Neural crest cell (in vitro differentiated cells): Measurements from ENCODE around the gene PTGER1. TPM values are rescaled to one million over a fixed set of nuclear protein-coding genes. Genes with fewer than 3 reads are reported as not detected.

Experiments
- DNase-seq: peaks from one replicate; pipeline ENCODE4 v3.0.0; 2021; ENCODE audit warnings: low read depth, mixed read lengths, low spot score
- H3K27ac Mint-ChIP-seq: one replicate; pipeline ENCODE4 v1.8.0; 2021; ENCODE audit warnings: mild to moderate bottlenecking, mixed read lengths; ENCODE audit not compliant: unreplicated experiment
- H3K27me3 Mint-ChIP-seq: 2 replicates; pipeline ENCODE4 v1.8.0; 2021; ENCODE audit warnings: low read depth, mild to moderate bottlenecking, mixed read lengths
- H3K36me3 Mint-ChIP-seq: 2 replicates; pipeline ENCODE4 v1.8.0; 2021; ENCODE audit warnings: low read depth, mild to moderate bottlenecking, mixed read lengths
- H3K4me1 Mint-ChIP-seq: 2 replicates; pipeline ENCODE4 v1.8.0; 2021; ENCODE audit warnings: mixed read lengths
- H3K4me3 Mint-ChIP-seq: one replicate; pipeline ENCODE4 v1.8.0; 2021; ENCODE audit warnings: mild to moderate bottlenecking, mixed read lengths
- H3K9me3 Mint-ChIP-seq: 2 replicates; pipeline ENCODE4 v1.8.0; 2021; ENCODE audit warnings: mixed read lengths
- CTCF ChIP-seq: fragments of 200-600 bp; sonication (generic); conservative IDR thresholded peaks from 2 replicates; pipeline ENCODE4 v1.5.0; 2021; ENCODE audit warnings: antibody characterized with exemption, mild to moderate bottlenecking
- total RNA-seq: library from RNA; stranded (reverse); gene quantifications from 2 replicates; pipeline ENCODE4 v1.2.1, GENCODE V29; 2021

Gene PTGER1
- total RNA-seq, 1 donor from 2014 or later: 0.40 TPM

GRCh38 chr19:14479309-14479974 is 4.3 kb upstream of the PTGER1 start:
- TF ChIP-seq CTCF: no peak
- DNase-seq: no peak
- Mint-ChIP-seq H3K4me1 (peaks cover 15% of the 10 kb centered on the region), H3K27ac (no peak overlapping the region), H3K36me3 (peaks cover 2% of the 10 kb centered on the region), H3K27me3 (peaks cover 5% of the 10 kb centered on the region), H3K9me3 (no peaks in the 10 kb centered on the region), H3K4me3 (no peak overlapping the region)

- no peaks in the 10 kb centered on the region for H3K9me3 Mint-ChIP-seq
- H3K4me3 Mint-ChIP-seq: no peak overlapping the region
- H3K27me3 Mint-ChIP-seq: peaks cover 6% of the 10 kb centered on the region
- H3K27ac Mint-ChIP-seq: no peak overlapping the region
- no peak for DNase-seq
- no peak for TF ChIP-seq CTCF
- peaks cover 2% of the 10 kb centered on the region for H3K36me3 Mint-ChIP-seq
- H3K4me1 Mint-ChIP-seq: peaks cover 16% of the 10 kb centered on the region
Measured at GRCh38 chr19:14478113-14478545, 3.0 kb upstream of the PTGER1 start.

- no peaks in the 10 kb centered on the region for H3K9me3 Mint-ChIP-seq
- H3K4me3 Mint-ChIP-seq: no peak overlapping the region
- H3K27ac Mint-ChIP-seq: peak overlapping the region; percentile 57
- H3K36me3 Mint-ChIP-seq: peaks cover 2% of the 10 kb centered on the region
- no peak for TF ChIP-seq CTCF
- H3K4me1 Mint-ChIP-seq: peaks cover 16% of the 10 kb centered on the region
- H3K27me3 Mint-ChIP-seq: peaks cover 9% of the 10 kb centered on the region
- no peak for DNase-seq
Measured at GRCh38 chr19:14477418-14478112, 2.4 kb upstream of the PTGER1 start.

DNA sequence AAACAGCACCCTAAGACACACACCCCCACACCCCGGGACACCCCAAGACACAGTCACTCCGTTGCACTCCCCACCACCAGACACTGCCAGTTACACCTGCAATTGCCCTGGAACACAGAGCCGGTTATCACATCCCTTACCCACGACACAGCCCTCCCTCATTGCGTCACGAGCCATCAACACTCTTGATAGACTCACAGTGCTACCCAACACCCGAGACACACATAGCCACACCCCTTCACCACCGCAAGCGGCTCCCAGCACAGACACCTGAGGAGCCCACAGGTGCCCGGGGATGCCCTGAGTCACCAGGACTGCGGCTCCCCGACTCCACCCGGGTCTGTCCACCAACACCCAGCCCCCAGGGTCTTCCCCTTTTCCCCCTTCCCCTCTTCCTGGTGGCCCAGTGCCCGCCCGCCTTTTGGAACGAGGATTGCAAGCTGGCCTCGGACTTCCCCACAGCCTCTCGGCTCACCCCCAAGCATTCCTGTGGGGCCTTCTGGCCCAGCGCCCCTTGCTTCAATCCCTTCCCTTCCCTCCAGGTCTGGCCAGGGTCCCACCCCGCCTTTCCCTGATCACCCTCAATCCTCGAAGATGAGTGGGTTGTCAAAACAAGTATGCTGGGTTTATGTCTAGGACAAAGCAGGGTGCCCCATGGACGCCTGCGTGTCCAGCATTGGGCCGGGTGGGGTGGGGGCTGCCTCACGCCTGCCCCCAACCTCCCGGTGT is 1.7 kb upstream of the PTGER1 start:
- TF ChIP-seq CTCF: no peak
- Mint-ChIP-seq H3K27ac (peak overlapping the region; percentile 78), H3K4me1 (peaks cover 16% of the 10 kb centered on the region), H3K9me3 (no peaks in the 10 kb centered on the region), H3K36me3 (peaks cover 2% of the 10 kb centered on the region), H3K27me3 (peaks cover 9% of the 10 kb centered on the region), H3K4me3 (peak overlapping the region; percentile 76)
- DNase-seq: no peak

DNA sequence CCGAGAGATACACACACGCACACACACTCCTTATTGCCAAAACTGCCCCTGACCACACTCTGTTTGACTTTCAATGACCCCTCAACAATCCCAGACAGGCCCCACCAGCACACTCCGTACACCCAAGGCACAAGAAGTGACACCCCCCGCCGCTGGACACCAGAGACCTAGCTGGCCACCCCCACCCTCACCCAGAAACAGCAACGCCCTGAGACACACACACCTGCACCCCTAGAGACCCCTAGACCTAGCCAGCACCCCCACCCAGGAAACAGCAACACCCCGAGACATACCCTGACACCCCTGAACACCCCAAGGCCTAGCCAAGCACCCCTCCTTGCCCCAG is 1.1 kb upstream of the PTGER1 start:
- Mint-ChIP-seq H3K4me1 (peaks cover 16% of the 10 kb centered on the region), H3K27me3 (peaks cover 9% of the 10 kb centered on the region), H3K27ac (no peak overlapping the region), H3K9me3 (no peaks in the 10 kb centered on the region), H3K4me3 (peak overlapping the region; percentile 76), H3K36me3 (peaks cover 2% of the 10 kb centered on the region)
- no peak for DNase-seq
- TF ChIP-seq CTCF: no peak
